Activated CD8-positive, alpha-beta memory T cell treated with anti-CD3 and anti-CD28 coated beads, Interleukin-2, amount 50 U/mL, for 48 hours (primary cell): ENCODE measurements around the gene THADA.

ENCODE experiments used
- DNase-seq: peaks from one replicate; pipeline ENCODE4 v3.0.0-alpha.2; 2020

Gene THADA

DNA sequence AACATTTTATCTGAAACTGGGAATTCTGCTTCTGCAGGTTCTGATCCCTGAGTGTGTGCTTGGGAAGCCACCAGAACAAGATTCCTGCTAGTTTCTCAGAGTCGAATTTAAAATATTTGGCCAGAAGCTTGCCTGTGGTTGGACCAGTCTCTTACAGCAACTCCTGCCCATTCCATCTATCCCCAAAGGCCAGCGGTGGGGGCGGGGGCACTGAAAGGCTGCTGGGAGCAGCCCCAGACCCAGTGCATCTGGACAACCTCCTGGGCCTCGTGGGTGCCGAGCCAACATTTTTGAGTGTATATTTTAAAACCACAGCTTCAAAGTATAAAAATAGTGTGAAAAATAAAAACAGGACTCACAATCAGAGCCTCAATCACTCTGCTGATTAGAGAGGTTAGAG lies 330.8 kb downstream of the THADA start:
- DNase-seq: no peak

DNA sequence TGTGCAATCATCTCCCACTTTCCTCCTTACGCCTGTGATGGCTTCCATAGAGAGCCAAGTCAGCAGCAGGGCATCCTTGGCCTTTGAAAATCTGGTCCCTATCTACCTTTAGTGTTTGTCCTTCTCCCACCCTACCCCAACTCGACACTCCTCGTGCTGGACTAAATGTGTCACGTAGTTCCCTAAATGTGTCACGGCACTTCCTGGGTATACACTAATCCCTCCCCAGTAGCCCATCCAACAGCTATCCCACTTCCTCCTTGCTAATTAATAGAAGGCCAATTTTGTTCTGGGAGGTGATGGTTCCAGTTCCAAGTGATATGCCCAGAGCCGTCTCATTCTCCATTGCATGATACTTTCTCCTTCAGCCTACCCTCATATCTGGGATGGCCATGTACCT lies 332.9 kb downstream of the THADA start:
- DNase-seq: no peak

DNA sequence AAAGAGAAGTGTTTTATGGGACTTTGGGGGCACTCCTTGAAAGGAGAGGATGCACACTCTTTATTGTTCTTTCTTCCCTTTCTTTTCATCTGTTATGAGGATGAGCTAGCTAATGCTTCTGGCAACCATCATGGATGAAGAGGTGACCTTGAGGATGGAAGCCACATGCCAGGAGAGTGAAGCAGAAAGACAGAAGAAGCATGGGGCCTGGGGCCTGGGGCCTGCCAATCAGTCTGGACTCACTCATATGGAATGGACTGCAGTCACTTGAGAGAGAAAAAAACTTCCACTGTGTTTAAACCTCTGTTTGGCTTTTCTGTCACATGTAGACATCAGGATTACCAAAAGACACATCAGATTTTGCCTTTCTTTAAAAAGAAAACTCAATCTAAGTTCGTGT lies 333.6 kb downstream of the THADA start:
- no peak for DNase-seq

DNA sequence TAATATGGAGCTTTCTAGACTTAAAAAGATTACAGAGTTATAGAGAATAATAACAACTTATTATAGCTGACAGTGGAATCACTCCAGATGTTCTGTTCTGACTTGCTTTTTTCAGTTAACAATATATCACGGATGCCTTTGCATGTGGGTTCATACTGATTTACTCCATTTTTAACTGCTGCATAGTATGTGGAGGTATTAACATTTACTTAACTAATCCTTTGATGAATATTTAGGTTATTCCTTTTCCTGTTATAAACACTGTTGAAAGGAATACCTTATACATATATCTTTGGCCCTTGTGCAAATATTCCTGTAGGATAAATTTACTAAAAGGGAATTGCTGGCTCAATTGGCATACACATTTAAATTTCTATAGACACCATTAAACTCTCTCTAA lies 336.3 kb downstream of the THADA start:
- DNase-seq: no peak

DNA sequence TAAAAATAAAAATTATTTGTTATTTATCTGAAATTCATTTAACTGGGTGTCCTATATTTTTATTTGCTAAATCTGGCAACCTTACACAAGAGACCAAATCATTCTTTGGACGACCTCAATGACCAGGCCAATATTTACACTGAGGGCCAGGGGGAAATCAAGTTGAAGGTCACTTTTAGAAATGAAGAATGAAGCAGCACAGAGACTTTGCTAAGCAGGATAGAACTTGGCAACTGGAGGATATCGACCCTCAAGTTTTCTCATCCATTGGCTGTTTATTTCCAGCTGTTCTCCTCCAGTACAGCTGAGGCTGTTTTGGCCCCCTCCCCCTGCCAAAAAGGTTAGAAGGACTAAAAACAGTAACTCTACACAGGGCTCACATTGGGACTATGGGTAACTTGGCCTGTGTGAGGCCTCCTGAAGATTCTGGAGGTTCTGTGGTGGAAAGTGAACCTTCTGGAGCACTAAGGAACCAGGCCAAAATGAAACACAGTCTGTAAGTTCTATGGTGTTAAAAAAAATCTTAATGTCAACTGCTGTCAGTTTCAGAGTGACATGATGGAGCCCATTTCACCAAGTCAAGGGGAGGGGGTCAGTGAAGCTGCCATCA lies 337.2 kb downstream of the THADA start:
- no peak for DNase-seq

DNA sequence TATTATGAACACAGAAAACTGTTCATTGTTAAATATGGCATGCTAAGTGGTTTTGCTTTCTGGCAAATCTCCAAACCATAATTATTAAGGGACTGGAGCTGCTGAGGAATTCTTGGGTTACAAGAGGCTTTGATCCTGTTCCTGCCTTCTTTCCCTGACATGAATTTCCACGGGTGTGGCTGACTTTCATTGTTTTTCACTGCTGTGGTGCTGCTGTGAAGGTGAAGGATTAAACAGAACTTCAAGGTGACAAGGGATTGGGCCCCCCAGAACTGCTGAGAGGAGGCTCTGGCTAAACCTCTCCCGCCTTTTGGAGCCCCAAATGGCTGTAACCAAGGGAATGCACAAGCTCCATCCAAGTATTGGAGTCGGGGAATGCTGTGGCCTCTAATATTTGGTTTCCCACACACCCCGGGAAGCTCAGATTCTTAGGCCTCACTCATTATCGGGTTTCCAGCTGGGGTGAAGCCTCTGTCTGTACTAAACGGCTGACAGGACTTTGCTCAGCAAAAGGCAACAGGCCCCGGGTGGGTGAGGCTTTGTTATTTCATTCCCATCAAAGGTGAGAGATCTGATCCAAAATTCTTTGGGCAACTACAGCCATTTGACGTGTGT lies 340.4 kb downstream of the THADA start:
- DNase-seq: no peak

DNA sequence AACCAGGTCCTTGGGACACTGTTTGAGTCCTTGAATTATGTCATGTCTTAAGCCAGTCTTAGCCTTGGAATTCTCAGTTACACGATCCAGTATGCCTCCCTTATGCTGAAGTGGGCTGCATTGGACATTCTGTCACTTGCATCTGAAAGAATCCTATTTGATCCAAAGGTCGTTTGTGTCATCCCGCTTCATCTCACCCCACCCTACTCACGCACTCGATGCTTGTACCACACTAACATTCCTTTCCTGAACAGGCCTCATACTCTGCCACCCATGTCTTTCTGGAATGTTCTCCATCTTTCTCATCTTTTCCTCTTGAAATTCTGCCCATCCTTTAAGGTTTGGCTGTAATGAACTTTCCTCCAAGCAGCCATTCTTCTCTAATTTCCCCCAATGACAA lies 341.5 kb downstream of the THADA start:
- no peak for DNase-seq

DNA sequence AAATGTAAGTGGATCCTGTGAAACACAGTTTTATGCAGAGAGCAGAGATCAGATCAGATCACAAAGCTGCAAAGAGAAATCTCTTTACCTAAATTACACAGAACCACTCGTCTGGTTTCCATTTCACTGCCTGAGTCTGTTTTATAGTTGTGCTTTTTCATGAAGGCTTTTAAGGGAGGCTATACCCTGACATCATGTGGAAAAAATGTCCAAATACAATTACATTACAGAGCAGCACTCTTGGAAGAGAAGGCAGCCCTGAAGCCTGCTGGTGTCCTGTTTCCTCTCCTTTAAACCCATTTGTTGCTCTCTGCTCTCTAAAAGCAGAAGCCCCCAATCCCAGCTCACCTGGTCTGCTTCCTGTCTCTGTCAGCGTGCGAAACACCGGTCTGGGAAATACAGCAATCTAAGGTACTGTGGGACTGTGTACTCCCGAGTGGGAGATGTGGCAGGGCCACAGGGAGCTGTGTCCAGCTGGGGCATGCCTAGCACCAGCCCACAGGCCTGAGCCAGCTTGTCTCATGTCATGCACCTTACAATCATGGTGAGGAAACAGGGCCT lies 344.6 kb downstream of the THADA start:
- no peak for DNase-seq

DNA sequence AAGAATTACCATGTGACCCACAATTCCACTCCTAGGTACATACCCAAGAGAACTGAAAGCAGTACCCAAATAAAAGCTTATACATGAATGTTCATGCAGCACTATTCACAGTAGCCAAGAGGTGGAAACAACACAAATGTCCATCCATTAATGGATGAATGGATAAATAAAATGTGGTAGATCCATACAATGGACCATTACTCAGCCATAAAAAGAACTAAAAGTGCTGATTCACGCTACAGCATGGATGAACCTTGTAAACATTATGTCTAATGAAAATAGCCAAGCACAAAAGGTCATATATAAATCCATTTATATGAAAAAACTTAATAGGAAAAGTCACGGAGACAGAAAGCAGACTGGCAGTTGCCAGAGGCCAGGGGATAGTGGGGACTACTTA lies 345.8 kb downstream of the THADA start:
- DNase-seq: no peak

DNA sequence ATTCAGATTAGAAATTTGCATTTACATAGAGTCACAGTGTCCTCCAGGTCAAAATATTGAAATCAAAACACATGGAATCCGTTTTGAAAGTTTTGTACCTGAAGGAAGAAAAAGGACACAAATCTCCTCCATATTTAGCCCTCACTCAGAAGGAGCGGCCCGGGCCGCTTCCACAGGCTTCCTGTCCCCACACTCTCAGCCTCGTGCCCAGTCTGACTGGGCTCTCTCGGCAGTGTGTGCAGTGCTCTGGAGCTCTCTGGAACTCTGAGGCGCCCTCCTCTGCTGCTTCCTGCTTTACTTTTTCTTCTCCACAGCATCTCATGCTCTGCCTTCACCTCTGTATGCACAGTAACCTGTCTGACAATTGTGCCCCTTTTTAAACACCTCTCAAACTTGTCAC lies 347.2 kb downstream of the THADA start:
- DNase-seq: no peak

DNA sequence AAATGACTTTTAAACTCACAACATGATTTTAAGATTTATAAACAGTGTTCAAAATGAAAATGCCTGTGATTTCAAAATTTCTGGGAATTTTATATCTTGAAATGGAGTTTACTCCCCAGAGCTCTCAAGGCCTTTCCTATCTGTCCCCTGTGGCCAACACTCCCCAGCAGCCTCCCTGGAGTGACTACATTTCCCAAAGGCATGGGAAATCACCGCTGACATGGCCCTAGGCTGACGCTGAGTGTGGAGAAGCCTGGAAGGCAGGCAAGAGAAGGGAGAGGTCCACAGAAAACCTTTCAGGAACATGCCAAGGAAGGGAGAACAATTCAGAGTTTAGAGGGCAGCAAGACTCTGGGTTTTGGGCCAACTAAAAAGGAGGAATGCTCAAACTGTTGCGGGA lies 349.2 kb downstream of the THADA start:
- no peak for DNase-seq

DNA sequence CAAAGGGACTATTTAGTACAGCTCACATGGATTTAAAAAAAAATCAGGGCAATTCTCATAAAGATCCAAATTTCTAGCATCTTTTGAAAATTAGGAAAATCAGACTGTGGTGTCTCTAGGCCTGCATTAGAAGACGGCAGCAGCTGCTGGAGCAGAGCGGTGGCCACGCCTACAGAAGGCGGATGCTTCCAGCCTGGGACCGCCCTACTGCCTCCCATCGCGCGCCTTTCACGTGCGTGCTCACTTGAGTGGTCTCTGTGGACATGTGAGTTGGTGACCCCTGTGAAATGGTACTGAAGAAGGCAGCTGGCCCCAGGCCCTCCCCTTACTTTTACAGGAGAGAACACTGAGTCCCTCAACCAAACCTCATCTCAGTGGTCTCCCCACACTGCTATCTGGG lies 354.3 kb downstream of the THADA start:
- no peak for DNase-seq

DNA sequence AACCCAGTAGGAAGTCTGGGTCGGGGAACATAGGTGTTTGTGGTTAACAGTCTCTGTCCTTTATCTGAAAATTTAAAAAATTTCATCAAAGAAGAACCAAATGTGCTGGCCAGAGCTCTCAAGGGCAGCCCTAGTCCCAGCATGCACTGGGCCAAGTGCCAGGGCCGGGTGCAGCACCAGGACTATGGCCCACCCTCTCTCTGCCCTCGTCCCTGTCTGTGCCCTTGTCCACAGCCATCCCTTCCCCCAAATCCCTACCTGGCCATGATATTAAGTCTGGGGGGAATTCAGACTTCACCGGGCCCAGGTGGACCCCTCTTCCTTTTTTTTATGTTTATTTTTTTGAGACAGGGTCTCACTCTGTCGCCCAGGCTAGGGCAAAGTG lies 355.1 kb downstream of the THADA start:
- no peak for DNase-seq

DNA sequence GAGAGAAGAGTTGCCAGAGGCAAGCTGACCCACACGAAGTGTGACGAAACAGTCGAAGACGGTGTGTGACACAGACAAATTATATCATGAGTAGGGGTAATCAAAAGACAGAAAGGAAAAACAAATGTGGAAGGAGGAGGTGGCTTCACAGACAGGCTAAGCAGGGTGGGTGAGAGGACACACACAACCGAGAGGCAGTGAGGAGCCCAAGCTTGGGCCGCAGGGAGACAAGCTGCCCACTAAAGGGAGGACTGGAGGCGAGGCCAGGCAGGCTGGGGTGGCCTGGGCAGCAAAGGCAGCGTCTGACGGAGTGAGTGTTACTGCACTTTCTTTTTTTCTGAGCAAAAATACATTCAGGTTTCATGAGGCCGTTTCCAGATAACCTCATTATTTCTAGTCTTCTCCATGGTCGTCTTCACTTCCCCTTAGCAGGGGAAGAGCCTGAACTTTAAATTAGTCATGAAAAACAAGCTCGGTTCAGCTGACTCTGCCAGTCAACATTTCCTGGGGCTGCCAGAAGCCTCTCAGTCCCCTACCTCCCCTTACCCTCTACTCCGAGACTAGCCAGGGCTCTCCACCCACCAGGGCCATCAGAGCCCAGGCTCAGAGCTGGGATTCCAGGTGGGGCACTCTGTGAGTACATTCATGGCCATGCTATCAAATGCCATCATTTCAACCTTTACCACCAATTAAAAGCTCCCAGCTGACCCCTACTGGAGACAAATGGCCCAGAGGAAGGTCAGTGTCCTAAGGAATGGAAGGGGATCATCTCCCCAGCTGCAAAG lies 355.7 kb downstream of the THADA start:
- no peak for DNase-seq

DNA sequence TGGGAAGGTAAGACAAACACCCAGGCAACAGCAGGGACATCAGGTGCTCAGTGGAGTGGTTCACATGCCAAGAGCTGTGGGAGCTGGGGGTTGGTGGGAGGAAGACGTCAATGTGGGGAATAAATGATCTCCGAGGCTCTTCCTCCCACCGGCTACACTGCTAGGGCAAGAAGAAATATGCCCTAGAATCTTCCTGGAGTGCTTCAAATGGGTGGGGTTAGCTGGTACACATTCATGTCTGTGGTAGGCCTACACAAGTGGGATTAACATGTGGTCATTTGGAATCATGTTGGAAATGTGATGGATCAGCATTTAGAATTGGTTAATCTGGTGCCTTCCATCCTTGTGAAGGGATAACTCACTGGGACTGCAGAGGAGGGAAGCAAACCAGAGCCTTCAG lies 357.0 kb downstream of the THADA start:
- DNase-seq: no peak

DNA sequence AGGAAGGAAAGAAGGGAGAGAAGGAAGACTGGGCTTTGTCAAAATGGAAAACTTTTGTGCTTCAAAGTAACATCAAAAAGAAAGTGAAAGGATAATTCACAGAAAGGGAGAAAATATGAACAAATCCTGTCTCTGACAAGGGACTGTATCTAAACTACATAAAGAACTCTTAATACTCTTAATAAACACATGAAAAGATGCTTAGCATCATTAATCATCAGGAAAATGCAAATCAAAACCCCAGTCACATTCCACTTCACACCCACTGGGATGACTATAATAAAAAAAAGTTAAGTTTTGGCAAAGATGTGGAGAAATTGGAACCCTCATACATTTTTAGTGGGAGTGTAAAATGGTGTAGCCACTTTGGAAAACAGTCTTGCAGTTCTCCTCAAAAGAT lies 357.7 kb downstream of the THADA start:
- no peak for DNase-seq

DNA sequence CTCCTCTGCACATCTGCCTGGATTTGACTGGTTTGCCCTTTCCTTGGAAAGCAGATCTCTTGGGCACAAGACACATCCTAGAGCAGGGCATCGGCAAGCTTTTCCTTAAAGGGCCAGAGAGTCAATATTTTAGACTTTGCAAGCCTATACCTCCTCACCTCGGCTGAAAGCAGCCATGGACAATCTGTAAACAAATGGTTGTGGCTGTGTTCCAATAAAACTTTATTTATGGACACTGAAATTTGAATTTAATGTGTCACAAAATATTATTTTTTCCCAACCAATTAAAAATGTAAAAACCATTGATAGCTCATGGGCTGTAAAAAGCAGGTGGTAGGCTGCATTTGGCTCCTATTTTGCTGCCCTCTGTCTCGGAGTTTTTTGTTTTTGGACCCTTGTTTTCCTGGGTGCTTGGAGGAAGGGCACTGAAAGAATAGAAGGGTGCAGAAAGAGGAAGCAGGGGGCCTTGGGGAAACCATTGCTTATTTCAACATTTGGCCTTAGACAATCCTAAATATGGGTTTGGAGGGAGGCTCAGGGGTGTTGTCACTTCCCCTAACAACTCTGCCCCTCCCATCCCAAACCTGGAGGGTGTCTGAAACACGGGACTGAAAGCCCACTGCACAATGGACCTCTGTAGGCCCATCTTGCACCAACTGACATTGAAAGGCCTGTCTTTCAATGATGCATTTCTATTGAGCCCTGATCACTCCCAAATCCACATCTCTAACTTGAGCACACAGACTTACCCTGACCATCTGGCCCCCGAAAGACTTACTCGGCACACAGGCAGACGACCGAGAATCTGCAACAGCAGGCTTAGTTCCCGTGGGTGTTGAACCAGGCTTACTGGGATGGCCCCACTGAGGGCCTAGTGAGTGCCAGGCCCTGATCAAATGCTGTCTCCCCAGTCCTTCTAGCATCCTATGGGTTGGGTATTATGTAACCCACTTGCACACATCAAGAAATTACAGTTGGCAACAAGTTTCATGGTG lies 362.3 kb downstream of the THADA start:
- no peak for DNase-seq

DNA sequence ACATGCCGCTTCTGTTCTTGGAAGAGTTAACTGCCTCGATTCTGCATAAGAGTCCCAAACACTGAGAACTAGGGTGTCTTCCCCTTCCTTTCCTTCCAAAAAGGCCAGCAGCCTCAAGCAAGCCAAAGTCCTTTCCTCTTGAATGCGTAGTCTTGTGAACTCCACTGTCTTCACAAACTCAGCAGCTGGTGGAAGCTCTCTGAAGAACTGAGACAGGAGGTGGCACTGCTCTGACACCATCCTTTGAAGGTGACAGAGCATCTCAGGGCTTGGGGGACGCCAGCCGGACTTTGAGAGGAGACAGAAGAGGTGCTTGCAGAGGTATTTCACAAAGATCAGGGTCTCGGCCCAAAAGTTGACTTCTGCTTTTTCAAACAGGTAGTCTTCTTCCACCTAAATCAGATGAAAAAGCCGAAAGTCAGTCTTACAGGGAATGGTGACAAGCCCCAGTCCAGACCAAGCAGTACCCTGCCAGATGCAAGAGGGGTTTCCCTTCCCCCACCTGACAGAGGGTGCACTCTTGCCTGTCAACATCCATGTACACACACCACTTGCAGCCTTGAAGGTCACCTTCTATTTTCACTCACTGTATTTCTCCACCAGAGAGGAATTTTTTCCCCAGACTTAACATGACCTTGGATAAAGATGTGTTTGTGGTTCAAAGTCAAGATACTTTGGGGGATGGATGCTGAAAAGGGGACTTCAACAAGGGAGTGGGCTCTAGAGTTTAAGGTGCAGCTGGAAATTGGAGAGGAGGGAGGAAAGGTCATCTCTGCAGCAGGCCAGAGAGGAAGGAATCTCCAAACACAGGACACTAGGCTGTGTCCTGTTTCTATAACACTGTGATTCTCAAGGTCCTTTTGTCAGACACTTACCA lies 364.6 kb downstream of the THADA start:
- no peak for DNase-seq

DNA sequence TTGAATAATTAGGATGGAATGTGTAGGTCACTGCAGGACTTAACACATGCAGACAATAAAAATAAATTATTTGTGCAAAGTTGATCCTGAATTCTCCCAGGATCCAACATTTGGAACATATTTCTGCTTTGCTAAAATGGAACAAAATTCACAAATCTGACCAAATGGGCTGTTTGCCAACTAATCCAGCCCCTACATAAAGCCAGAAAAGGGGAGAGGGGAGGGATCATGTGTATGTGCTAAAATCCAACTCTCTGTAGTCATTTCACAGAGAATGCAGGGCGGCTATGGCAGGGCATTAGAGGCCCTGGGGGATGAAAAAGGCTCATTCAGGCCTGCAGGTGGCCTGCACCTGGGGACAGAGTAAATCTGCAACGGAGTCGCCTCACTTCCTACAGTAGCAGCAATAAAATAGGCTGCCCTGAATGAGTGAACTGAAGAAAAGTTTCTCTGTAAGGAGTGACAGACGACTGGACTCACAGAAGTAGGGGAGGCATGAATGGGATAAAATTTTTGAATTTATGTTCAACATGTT lies 365.4 kb downstream of the THADA start:
- no peak for DNase-seq

DNA sequence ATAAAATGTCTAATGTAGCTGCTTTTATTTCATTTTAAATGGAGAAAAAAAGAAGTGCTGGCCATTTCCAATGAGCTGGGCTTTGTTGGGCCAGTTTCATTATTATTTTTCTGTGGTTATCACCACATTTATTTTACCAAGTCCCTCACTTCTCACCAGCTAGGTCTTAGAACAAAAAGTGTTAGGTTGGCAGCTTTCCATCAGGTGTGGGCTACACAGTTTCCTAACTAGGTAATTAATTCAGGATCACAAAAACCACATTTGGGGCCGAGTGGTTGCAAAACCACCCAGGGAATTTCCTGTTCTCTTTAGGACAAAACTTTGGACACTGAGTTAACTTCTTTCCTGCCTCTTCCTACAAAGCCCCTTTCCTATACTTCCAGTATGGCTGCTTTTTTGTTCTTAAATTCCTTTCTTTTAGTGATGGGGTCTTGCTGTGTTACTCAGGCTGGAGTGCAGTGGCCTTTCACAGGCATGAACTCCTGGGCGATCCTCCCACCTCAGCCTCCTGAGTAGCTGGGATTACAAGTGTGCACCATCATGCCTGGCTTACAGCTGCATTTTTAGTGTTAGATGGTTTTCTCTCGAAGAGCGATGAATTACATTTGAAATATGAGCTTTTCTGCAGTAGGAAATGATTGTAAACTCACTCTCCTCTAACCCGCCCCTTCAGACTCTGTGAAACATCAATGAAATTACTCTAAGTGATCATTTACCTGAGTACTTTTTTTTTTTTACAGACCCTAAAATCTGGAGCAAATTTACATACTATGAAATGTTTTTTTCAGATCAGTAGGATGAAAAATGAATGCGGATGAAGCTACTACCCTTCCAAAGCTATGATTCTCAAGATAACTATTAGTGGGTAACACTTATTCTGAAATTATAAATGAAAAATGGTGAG lies 366.8 kb downstream of the THADA start:
- no peak for DNase-seq
